ENCODE results near the gene ORM1.
A peak's percentile ranks its signal among the peaks of the same experiment; 100 is the strongest.

DNA sequence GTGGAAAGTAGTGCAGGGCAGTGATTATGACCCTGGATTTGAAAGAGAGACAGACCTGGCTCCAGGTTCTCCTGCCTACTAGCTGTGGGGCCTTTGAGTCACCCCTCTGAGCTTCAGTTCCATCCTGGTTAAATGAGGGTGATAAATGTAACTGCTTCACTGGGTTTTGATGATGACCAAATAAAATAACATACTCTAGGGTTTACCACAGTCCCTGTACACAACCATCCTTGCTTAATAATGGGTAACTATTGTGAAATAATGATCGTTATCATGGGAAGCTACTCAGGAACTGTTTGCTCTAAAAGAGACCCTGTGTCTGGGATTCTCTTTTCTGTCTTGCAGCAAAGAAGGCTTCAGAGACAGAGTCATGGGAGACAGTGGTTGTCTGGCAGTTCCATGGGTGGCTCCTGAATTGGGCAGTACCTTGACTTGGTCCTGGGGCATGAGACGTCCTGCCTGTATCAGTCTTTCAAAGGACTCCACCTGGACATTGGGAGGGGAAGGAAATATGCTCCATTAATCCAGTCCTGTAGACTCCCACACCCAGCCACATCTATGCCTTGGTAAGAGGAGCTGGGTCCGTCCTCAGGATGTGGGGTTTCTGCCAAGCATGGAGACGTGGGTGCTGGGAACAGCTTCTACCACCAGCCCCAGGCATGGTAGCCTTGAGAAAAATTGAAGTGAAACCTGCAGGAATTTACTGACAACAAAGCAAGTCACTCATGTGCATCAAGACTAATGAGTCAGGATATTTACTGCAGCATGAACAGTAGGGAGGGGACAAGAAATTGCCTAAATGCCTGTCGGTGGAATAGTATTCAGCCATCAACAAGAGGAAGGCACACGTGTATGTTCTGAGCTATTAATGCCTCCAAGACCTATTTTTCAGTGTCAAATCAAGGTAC lies 41.5 kb downstream of the ORM1 start:
- TF ChIP-seq BRCA1 (IDR thresholded peaks at IDR 0.05; ENCODE audit: low read depth, low read length): no peak
- TF ChIP-seq, protein P1, sequence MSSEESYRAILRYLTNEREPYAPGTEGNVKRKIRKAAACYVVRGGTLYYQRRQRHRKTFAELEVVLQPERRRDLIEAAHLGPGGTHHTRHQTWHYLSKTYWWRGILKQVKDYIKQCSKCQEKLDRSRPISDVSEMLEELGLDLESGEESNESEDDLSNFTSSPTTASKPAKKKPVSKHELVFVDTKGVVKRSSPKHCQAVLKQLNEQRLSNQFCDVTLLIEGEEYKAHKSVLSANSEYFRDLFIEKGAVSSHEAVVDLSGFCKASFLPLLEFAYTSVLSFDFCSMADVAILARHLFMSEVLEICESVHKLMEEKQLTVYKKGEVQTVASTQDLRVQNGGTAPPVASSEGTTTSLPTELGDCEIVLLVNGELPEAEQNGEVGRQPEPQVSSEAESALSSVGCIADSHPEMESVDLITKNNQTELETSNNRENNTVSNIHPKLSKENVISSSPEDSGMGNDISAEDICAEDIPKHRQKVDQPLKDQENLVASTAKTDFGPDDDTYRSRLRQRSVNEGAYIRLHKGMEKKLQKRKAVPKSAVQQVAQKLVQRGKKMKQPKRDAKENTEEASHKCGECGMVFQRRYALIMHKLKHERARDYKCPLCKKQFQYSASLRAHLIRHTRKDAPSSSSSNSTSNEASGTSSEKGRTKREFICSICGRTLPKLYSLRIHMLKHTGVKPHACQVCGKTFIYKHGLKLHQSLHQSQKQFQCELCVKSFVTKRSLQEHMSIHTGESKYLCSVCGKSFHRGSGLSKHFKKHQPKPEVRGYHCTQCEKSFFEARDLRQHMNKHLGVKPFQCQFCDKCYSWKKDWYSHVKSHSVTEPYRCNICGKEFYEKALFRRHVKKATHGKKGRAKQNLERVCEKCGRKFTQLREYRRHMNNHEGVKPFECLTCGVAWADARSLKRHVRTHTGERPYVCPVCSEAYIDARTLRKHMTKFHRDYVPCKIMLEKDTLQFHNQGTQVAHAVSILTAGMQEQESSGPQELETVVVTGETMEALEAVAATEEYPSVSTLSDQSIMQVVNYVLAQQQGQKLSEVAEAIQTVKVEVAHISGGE (CRISPR knock-in tag; IDR thresholded peaks at IDR 0.05): no peak
- TF ChIP-seq, protein P2, sequence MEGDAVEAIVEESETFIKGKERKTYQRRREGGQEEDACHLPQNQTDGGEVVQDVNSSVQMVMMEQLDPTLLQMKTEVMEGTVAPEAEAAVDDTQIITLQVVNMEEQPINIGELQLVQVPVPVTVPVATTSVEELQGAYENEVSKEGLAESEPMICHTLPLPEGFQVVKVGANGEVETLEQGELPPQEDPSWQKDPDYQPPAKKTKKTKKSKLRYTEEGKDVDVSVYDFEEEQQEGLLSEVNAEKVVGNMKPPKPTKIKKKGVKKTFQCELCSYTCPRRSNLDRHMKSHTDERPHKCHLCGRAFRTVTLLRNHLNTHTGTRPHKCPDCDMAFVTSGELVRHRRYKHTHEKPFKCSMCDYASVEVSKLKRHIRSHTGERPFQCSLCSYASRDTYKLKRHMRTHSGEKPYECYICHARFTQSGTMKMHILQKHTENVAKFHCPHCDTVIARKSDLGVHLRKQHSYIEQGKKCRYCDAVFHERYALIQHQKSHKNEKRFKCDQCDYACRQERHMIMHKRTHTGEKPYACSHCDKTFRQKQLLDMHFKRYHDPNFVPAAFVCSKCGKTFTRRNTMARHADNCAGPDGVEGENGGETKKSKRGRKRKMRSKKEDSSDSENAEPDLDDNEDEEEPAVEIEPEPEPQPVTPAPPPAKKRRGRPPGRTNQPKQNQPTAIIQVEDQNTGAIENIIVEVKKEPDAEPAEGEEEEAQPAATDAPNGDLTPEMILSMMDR (IDR thresholded peaks at IDR 0.05 in 2 of 3, conservative IDR thresholded peaks at IDR 0.05 in 1 of 3; ENCODE audit: control insufficient read depth in 2 of 3, extremely low read depth in 1 of 3, insufficient read depth in 1 of 3, low read depth in 3 of 3, low read length in 3 of 3): no peak
- TF ChIP-seq, protein P3, sequence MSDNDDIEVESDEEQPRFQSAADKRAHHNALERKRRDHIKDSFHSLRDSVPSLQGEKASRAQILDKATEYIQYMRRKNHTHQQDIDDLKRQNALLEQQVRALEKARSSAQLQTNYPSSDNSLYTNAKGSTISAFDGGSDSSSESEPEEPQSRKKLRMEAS (IDR thresholded peaks at IDR 0.05; ENCODE audit: low read depth, low read length): 0 out of 2 replicates have a peak, but pooled peaks have one; percentile 19
- TF ChIP-seq, protein P4, sequence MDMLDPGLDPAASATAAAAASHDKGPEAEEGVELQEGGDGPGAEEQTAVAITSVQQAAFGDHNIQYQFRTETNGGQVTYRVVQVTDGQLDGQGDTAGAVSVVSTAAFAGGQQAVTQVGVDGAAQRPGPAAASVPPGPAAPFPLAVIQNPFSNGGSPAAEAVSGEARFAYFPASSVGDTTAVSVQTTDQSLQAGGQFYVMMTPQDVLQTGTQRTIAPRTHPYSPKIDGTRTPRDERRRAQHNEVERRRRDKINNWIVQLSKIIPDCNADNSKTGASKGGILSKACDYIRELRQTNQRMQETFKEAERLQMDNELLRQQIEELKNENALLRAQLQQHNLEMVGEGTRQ (IDR thresholded peaks at IDR 0.05; ENCODE audit: borderline replicate concordance, low read depth, low read length): no peak

Data from GM12878 (cell line).